ENCODE measurements around the gene PWWP2A.

Gene PWWP2A

DNA sequence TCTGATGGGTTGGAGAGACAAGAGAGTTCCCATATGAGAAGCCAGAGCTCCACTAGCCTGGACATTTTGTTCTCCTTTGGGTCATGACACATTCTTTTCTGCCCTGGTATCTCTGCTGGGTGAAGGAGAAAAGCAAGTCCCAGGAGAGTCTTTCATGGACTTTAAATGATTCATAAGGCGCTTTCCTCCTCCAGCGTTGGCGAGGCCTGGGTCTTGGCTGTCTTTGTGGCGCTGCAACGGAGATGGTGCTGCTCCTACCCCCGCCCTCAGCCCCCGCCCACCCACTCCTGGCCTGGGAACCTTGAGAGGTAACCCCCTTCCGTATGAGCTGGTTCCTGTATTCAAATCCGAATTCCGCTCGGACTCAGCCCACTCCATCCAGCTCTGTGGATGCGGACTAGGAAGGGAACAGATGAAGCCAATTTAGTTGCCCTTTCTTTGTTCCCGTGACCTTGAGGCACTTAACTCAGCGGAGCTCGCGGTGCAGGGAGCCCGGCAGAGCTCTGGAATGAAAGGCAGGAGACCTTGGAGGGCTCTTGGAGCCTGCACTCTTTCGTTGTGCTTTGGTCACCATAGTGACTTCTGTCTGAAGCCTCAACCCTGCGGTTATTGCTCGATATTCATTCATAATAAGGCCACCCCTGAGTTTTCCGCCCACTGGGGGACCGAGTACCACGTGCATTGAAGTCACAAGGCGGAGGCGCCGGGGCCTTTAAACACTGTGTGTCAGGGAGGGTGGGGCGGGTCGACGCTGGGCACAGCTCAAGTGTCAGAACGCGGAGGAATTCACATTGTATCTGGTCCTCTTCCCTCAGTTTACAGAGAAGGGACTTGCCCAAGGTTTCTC lies 14.0 kb upstream of the PWWP2A start:
- DNase-seq (ENCODE audit: low read depth in 4 of 4, low spot score in 1 of 4) = no peak

DNA sequence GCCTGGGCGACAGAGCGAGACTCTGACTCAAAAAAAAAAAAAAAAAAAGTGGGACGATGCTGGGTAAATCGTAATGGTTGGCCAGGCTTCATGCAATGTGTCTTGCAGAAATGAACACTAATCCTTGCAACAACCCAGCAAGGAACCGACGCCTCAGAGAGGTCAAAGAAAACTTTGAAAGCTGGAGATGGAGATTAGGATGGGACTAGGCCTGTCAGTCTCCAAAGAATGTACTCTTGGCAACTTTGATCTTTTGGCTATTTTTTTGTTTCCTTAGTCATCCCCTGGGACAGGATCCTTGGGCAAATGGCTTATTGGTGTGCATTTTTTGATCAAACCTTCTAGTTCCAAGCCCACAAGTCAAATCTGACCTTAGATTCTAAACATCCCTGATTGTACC lies 10.6 kb upstream of the PWWP2A start:
- no peak for DNase-seq (ENCODE audit: low read depth in 4 of 4, low spot score in 1 of 4)

GRCh38 chr5:160128632-160129031 lies 9.4 kb upstream of the PWWP2A start:
- no peak for DNase-seq (ENCODE audit: low read depth in 4 of 4, low spot score in 1 of 4)

GRCh38 chr5:160119905-160120266 lies 636 bp upstream of the PWWP2A start:
- DNase-seq (ENCODE audit: low read depth in 4 of 4, low spot score in 1 of 4) = no peak

GRCh38 chr5:160118349-160119141 lies 705 bp downstream of the PWWP2A start:
- DNase-seq (ENCODE audit: low read depth in 4 of 4, low spot score in 1 of 4) = peak; percentile 0 to 29 (median 12)

- no peak for DNase-seq (ENCODE audit: low read depth in 4 of 4, low spot score in 1 of 4)
These were observed 2.3 kb downstream of the PWWP2A start for GRCh38 chr5:160116991-160117390.

DNA sequence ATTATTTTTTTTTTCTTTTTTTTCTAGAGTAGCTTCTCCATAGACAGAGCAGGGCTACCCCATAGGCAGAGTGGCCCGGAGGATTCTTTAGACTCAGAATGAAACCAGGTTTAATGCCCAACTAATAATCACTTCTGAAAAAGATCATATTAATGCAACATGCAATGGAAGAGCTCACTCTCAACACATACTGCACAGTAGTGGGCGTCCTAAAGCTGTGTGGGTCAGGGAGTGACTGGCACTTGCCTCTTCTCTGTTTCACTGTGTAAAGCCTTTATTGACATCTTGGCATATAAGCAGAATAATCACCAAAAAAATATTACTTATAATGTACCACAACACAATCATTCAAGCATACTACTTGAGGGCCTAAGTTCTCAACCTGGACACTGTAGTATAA lies 11.1 kb downstream of the PWWP2A start:
- DNase-seq (ENCODE audit: low read depth in 4 of 4, low spot score in 1 of 4) = no peak

- DNase-seq (ENCODE audit: low read depth in 4 of 4, low spot score in 1 of 4) = no peak
These were observed 13.4 kb downstream of the PWWP2A start for GRCh38 chr5:160105686-160106360.

- DNase-seq (ENCODE audit: low read depth in 4 of 4, low spot score in 1 of 4) = no peak
These were observed 21.3 kb downstream of the PWWP2A start for GRCh38 chr5:160097991-160098390.

- no peak for DNase-seq (ENCODE audit: low read depth in 4 of 4, low spot score in 1 of 4)
These were observed 23.1 kb downstream of the PWWP2A start for GRCh38 chr5:160096178-160096577.

DNA sequence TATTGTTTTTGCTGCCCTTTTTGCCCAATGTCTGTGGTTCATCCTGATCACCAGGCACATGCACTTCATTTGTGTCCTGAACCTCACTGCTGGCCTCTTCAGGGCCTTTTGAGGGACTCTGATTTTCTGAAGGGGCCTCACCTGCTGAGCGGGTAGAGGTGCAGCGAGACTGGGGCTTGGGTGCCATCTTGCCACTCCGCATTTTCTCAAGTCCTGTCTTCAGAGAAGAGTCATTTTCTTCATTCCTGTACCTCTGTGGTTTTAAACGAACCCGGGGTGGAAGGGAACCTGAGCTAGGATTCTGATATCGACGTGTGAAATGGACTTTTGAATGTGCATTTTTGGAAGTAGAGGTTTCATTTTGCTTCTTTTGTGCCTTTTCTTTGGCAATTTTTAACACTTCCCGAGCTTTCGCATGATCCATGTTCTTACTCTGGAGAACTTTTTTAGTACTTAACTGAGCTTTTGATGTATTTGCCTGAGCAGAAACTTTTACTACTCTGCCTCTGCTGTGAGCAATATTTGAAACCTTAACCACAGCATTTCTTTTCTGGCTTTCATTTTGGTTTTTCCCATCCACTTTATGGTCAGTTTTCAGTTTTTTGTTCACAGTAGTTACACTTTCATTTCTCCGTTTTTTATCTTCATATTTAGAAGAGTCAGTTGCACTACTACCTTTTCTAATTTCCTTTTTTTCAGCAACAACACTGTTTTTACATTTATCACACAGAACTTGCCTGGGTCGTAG lies 26.1 kb downstream of the PWWP2A start:
- DNase-seq (ENCODE audit: low read depth in 4 of 4, low spot score in 1 of 4) = no peak

- no peak for DNase-seq (ENCODE audit: low read depth in 4 of 4, low spot score in 1 of 4)
These were observed 26.7 kb downstream of the PWWP2A start for GRCh38 chr5:160092514-160092913.

- DNase-seq (ENCODE audit: low read depth in 4 of 4, low spot score in 1 of 4) = no peak
These were observed 29.2 kb downstream of the PWWP2A start for GRCh38 chr5:160090059-160090458.

- DNase-seq (ENCODE audit: low read depth in 4 of 4, low spot score in 1 of 4) = no peak
These were observed 29.7 kb downstream of the PWWP2A start for GRCh38 chr5:160089531-160089930.

DNA sequence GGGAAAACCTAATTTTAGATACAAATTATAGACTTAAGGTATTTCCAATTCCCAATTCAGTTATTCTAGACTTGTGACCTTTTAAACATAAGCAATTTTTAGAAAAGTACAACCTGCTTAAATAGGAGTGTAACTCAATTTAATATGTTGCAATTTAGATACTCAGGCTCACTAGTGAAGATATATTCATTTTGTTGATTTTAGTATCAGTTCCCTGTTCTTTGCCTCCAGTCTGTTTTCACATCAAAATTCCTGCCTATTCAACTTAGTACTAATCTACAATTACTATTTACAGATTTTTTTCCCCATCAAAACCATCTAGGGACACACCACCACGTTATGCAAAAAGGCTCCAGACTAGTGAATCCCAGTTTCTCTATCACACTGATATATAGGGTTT lies 30.4 kb downstream of the PWWP2A start:
- no peak for DNase-seq (ENCODE audit: low read depth in 4 of 4, low spot score in 1 of 4)

DNA sequence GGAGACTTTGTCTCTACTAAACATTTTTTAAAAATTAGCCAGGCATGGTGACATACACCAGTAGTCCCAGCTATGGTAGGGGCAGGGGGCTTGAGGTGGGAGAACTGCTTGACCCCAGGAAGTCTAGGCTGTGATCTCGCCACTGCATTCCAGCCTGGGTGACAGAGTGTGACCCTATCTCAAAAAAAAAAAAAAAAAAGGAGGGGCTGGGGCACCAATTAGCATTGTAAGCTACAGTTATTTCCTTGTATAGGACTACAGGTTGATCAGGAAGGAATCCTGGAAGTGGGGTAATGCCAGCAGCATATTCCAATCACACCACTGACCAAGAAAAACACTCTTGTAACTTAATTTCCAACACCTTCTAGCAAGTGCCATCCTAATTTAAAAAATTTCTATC lies 32.1 kb downstream of the PWWP2A start:
- DNase-seq (ENCODE audit: low read depth in 4 of 4, low spot score in 1 of 4) = no peak

- no peak for DNase-seq (ENCODE audit: low read depth in 4 of 4, low spot score in 1 of 4)
These were observed 35.1 kb downstream of the PWWP2A start for GRCh38 chr5:160084144-160084543.

GRCh38 chr5:160083501-160083900 lies 35.7 kb downstream of the PWWP2A start:
- no peak for DNase-seq (ENCODE audit: low read depth in 4 of 4, low spot score in 1 of 4)

- no peak for DNase-seq (ENCODE audit: low read depth in 4 of 4, low spot score in 1 of 4)
These were observed 36.4 kb downstream of the PWWP2A start for GRCh38 chr5:160082614-160083500.

GRCh38 chr5:160081495-160081894 lies 37.8 kb downstream of the PWWP2A start:
- DNase-seq (ENCODE audit: low read depth in 4 of 4, low spot score in 1 of 4) = no peak

Data from stimulated activated CD4-positive, alpha-beta T cell treated with anti-CD3 and anti-CD28 coated beads, Interleukin-1b, Interleukin-23, amount 100 ng/mL, for 24 hours (primary cell).